Measurements from ENCODE around the gene COL1A2. TPM values are rescaled to one million over a fixed set of nuclear protein-coding genes. Genes with fewer than 3 reads are reported as not detected.

The COL1A2 gene
- total and polyA plus RNA-seq, 2 donors (not counting 1 experiment from before 2014, with no cell fraction given): 2,400 to 3,638 TPM

DNA sequence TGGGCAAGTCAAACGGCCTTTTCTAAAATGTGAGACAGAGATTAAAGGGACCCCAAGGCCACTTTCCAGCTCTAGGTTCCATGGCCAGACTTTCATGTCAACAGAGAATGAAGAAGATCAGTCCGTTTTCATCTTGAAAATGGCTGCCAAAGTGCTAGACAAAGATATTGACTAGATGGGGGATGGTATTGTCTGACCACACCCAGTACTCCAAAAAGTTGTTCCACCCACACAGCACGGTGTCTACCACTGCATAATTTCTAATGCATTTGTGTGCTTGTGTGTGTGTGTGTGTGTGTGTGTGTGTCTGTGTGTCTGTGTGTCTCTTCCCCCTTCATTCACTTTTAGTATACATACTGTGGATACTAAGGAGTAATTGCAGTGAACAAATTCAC is 1.3 kb downstream of the COL1A2 start:
- peak overlapping the region; percentile 96 for H3K4me2 ChIP-seq (ENCODE audit: extremely low read depth, insufficient read depth, low read length)
- H3K27ac ChIP-seq (ENCODE audit: insufficient read depth, low read length): peak overlapping the region; percentile 96
- peaks cover 13% of the 10 kb centered on the region for H3K4me1 ChIP-seq (ENCODE audit: control insufficient read depth, extremely low read depth, insufficient read depth, low read length)
- H3K36me3 ChIP-seq (ENCODE audit: control insufficient read depth, insufficient read depth, low read length): peaks cover 16% of the 10 kb centered on the region
- peak overlapping the region; percentile 87 to 100 (median 93) for H3K4me3 ChIP-seq (replicated peaks in 1 of 4; ENCODE audit: control extremely low read depth in 1 of 4, insufficient read depth in 1 of 4, low read depth in 3 of 4, low read length in 4 of 4)
- H3K27me3 ChIP-seq (ENCODE audit: control insufficient read depth, insufficient read depth, low read length): no peaks in the 10 kb centered on the region
- TF ChIP-seq, protein P1, sequence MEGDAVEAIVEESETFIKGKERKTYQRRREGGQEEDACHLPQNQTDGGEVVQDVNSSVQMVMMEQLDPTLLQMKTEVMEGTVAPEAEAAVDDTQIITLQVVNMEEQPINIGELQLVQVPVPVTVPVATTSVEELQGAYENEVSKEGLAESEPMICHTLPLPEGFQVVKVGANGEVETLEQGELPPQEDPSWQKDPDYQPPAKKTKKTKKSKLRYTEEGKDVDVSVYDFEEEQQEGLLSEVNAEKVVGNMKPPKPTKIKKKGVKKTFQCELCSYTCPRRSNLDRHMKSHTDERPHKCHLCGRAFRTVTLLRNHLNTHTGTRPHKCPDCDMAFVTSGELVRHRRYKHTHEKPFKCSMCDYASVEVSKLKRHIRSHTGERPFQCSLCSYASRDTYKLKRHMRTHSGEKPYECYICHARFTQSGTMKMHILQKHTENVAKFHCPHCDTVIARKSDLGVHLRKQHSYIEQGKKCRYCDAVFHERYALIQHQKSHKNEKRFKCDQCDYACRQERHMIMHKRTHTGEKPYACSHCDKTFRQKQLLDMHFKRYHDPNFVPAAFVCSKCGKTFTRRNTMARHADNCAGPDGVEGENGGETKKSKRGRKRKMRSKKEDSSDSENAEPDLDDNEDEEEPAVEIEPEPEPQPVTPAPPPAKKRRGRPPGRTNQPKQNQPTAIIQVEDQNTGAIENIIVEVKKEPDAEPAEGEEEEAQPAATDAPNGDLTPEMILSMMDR (conservative IDR thresholded peaks at IDR 0.05 in 1 of 2, IDR thresholded peaks at IDR 0.05 in 1 of 2; ENCODE audit: low read depth in 1 of 2, low read length in 2 of 2): no peak
- no peak for TF ChIP-seq EZH2 (IDR thresholded peaks at IDR 0.05; ENCODE audit: low read length, missing control alignments)
- peaks cover 69% of the 10 kb centered on the region for H3K79me2 ChIP-seq (ENCODE audit: control insufficient read depth, insufficient read depth, low read length)
- peak; percentile 83 to 84 for DNase-seq (ENCODE audit: low read depth in 2 of 2)
- no peaks in the 10 kb centered on the region for H3K9me3 ChIP-seq (ENCODE audit: control insufficient read depth, insufficient read depth, low read depth, low read length)
- no peak overlapping the region for H2AFZ ChIP-seq (ENCODE audit: low read length)
- peak overlapping the region; percentile 76 for H3K9ac ChIP-seq (ENCODE audit: insufficient read depth, low read length)
- H4K20me1 ChIP-seq (ENCODE audit: control insufficient read depth, extremely low read depth, insufficient read depth, low read length): peaks cover 11% of the 10 kb centered on the region

DNA sequence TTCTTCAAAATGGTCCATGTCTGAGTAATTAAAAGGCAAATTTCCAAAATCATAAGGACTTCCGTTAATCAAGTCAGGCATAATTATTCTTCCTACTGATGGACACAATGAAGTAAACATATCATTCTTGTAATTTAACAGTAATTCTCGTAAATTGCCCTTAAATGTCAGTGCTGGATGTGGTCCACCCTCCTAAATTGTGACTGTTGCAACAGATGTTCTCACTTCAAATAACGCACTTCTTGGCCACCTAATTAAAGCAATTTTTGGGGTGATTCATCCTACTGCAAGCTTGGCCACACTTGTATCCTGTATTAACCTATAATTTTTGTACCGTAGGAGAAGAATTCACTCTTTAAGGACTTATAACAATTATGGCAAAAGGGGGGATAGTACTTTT is 1.9 kb downstream of the COL1A2 start:
- H4K20me1 ChIP-seq (ENCODE audit: control insufficient read depth, extremely low read depth, insufficient read depth, low read length): peaks cover 11% of the 10 kb centered on the region
- DNase-seq (ENCODE audit: low read depth in 2 of 2): peak; percentile 57 to 72
- H3K4me2 ChIP-seq (ENCODE audit: extremely low read depth, insufficient read depth, low read length): peak overlapping the region; percentile 96
- H3K9ac ChIP-seq (ENCODE audit: insufficient read depth, low read length): peak overlapping the region; percentile 76
- peak overlapping the region; percentile 87 to 100 (median 93) for H3K4me3 ChIP-seq (replicated peaks in 1 of 4; ENCODE audit: control extremely low read depth in 1 of 4, insufficient read depth in 1 of 4, low read depth in 3 of 4, low read length in 4 of 4)
- TF ChIP-seq EZH2 (IDR thresholded peaks at IDR 0.05; ENCODE audit: low read length, missing control alignments): no peak
- TF ChIP-seq, protein P1 (conservative IDR thresholded peaks at IDR 0.05 in 1 of 2, IDR thresholded peaks at IDR 0.05 in 1 of 2; ENCODE audit: low read depth in 1 of 2, low read length in 2 of 2): no peak
- peaks cover 73% of the 10 kb centered on the region for H3K79me2 ChIP-seq (ENCODE audit: control insufficient read depth, insufficient read depth, low read length)
- no peaks in the 10 kb centered on the region for H3K27me3 ChIP-seq (ENCODE audit: control insufficient read depth, insufficient read depth, low read length)
- no peak overlapping the region for H2AFZ ChIP-seq (ENCODE audit: low read length)
- no peaks in the 10 kb centered on the region for H3K9me3 ChIP-seq (ENCODE audit: control insufficient read depth, insufficient read depth, low read depth, low read length)
- H3K4me1 ChIP-seq (ENCODE audit: control insufficient read depth, extremely low read depth, insufficient read depth, low read length): peaks cover 13% of the 10 kb centered on the region
- H3K27ac ChIP-seq (ENCODE audit: insufficient read depth, low read length): peak overlapping the region; percentile 96
- H3K36me3 ChIP-seq (ENCODE audit: control insufficient read depth, insufficient read depth, low read length): peaks cover 17% of the 10 kb centered on the region

DNA sequence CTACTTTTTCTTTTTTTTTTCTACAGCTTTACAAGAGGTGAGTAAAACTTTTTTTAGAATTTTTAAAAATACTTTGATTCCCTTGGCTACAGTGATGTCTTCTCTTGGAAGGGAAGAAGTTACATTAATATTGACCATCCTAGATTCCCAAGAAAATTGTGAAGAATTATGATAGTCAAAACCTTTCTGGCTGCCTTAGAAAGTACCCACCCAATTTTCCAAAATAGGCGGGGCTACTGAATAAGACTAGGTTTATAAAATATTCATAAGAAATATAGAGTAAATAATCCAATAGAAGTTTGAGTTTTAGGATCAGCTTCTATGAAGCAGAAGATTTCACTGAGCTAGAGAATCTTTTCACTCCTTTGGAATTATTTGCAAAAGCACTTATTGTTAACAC is 3.0 kb downstream of the COL1A2 start:
- H3K27ac ChIP-seq (ENCODE audit: insufficient read depth, low read length): peak overlapping the region; percentile 96
- H2AFZ ChIP-seq (ENCODE audit: low read length): no peak overlapping the region
- H3K4me2 ChIP-seq (ENCODE audit: extremely low read depth, insufficient read depth, low read length): peak overlapping the region; percentile 96
- peak overlapping the region; percentile 49 for H3K9ac ChIP-seq (ENCODE audit: insufficient read depth, low read length)
- H3K79me2 ChIP-seq (ENCODE audit: control insufficient read depth, insufficient read depth, low read length): peaks cover 84% of the 10 kb centered on the region
- peak overlapping the region; percentile 87 to 100 (median 93) for H3K4me3 ChIP-seq (replicated peaks in 1 of 4; ENCODE audit: control extremely low read depth in 1 of 4, insufficient read depth in 1 of 4, low read depth in 3 of 4, low read length in 4 of 4)
- peaks cover 14% of the 10 kb centered on the region for H4K20me1 ChIP-seq (ENCODE audit: control insufficient read depth, extremely low read depth, insufficient read depth, low read length)
- TF ChIP-seq, protein P1 (conservative IDR thresholded peaks at IDR 0.05 in 1 of 2, IDR thresholded peaks at IDR 0.05 in 1 of 2; ENCODE audit: low read depth in 1 of 2, low read length in 2 of 2): no peak
- TF ChIP-seq EZH2 (IDR thresholded peaks at IDR 0.05; ENCODE audit: low read length, missing control alignments): no peak
- no peaks in the 10 kb centered on the region for H3K27me3 ChIP-seq (ENCODE audit: control insufficient read depth, insufficient read depth, low read length)
- H3K4me1 ChIP-seq (ENCODE audit: control insufficient read depth, extremely low read depth, insufficient read depth, low read length): peaks cover 17% of the 10 kb centered on the region
- DNase-seq (ENCODE audit: low read depth in 2 of 2): no peak
- peaks cover 20% of the 10 kb centered on the region for H3K36me3 ChIP-seq (ENCODE audit: control insufficient read depth, insufficient read depth, low read length)
- no peaks in the 10 kb centered on the region for H3K9me3 ChIP-seq (ENCODE audit: control insufficient read depth, insufficient read depth, low read depth, low read length)

All from fibroblast of lung (primary cell).